HTR-8/SVneo (cell line): ENCODE measurements around the gene PRKAR2A.
"Not testable (repeated sequence)": the region's sequence is repeated elsewhere in the genome, so short reads cannot be mapped to it uniquely, and the experiment has no call there.

ENCODE experiments used
- DNase-seq: peaks from one replicate; pipeline ENCODE4 v3.0.0; 2011; ENCODE audit warnings: low spot score, mixed read lengths; ENCODE audit not compliant: insufficient read length
- FAIRE-seq: peaks from 2 replicates; lab custom pipeline; 2011; peaks lifted over from hg19 to GRCh38; lab: Jason Lieb, UNC

PRKAR2A gene

DNA sequence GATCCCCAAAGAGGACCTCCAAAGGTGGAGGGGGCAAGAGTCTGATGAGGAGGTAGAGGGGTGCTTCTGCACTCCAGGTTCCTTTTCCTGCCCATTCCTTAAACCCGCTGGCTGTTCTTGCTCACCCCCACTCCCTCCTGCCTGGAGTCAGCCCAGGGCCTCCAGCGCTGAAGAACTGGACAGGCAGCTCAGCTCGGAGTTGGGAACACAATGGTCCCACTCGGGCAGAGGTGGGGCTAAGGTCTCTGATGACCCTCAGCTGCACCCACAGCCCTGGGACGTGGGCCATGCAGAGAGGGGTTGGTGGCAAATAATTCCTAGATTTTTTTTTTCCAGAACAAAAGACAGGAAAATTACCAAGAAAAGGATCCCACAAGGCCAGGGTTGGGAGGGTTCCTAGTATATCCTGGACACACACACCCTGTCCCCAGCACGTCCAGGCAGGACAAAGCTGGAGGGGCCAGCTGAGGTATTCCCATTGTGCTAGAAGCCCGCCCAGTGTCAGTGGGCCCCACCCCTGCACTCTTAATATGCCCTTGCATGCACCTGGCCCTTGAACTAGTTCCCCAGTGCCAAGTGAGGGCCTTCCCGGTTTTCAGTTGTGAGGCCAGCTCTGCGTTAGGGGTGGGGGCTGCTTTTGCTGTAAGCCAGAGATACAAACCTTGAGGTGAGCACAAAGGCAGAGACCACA lies 108.6 kb downstream of the PRKAR2A start:
- FAIRE-seq (no peak), DNase-seq (no peak)

DNA sequence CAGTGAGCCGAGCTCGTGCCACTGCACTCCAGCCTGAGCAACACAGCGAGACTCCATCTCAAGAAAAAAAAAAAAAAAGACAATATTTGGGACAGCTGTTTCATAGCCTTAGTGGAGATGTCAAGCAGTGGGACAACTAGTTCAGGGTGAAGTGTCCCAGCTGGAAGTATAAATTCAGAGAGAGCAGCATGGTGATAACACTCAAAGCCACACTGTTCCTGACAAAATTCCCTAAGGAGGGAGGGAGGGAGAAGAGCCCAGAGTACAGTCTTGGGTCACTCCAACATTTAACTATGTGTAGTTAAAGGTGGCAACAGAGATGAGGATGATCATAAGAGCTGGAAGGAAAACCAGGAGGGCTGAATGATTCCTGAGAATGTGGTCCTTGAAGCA lies 109.5 kb downstream of the PRKAR2A start:
- FAIRE-seq, result no peak
- DNase-seq, result no peak

DNA sequence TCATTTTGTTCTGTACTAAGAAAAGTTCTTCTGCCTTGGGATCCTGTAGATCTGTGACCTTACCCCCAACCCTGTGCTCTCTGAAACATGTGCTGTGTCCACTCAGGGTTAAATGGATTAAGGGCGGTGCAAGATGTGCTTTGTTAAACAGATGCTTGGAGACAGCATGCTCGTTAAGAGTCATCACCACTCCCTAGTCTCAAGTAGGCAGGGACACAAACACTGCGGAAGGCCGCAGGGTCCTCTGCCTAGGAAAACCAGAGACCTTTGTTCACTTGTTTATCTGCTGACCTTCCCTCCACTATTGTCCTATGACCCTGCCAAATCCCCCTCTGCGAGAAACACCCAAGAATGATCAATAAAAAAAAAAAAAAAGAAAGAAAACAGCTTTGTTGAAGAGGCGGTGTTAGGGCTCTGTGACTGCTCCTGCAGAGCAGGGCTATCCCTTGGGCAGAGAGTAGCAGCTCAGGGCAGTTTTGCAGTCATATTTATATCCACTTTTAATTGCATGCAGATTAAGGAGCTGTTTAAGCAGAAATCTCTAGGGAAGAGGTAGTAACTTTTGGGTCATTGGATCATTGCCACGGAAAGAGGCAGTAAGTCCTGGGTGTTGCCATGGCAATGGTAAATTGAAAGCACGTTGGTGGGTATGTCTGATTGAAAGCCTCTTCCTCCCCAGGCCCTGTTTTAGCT lies 112.5 kb downstream of the PRKAR2A start:
- FAIRE-seq, DNase-seq: not testable (repeated sequence)

DNA sequence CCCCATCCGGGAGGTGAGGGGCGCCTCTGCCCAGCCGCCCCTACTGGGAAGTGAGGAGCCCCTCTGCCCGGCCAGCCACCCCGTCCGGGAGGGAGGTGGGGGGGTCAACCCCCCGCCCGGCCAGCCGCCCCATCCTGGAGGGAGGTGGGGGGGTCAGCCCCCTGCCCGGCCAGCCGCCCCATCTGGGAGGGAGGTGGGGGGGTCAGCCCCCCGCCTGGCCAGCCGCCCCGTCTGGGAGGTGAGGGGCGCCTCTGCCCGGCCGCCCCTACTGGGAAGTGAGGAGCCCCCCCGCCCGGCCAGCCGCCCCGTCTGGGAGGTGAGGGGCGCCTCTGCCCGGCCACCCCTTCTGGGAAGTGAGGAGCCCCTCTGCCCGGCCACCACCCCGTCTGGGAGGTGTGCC lies 113.1 kb downstream of the PRKAR2A start:
- not testable (repeated sequence) for FAIRE-seq, DNase-seq

DNA sequence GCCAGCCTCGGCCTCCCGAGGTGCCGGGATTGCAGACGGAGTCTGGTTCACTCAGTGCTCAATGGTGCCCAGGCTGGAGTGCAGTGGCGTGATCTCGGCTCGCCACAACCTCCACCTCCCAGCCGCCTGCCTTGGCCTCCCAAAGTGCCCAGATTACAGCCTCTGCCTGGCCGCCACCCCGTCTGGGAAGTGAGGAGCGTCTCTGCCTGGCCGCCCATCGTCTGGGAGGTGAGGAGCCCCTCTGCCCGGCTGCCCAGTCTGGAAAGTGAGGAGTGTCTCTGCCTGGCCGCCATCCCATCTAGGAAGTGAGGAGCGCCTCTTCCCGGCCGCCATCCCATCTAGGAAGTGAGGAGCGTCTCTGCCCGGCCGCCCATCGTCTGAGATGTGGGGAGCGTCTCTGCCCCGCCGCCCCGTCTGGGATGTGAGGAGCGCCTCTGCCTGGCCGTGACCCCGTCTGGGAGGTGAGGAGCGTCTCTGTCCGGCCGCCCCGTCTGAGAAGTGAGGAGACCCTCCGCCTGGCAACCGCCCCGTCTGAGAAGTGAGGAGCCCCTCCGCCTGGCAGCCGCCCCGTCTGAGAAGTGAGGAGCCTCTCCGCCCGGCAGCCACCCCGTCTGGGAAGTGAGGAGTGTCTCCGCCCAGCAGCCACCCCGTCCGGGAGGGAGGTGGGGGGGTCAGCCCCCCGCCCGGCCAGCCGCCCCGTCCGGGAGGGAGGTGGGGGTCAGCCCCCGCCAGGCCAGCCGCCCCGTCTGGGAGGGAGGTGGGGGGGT lies 113.7 kb downstream of the PRKAR2A start:
- not testable (repeated sequence) for FAIRE-seq, DNase-seq

DNA sequence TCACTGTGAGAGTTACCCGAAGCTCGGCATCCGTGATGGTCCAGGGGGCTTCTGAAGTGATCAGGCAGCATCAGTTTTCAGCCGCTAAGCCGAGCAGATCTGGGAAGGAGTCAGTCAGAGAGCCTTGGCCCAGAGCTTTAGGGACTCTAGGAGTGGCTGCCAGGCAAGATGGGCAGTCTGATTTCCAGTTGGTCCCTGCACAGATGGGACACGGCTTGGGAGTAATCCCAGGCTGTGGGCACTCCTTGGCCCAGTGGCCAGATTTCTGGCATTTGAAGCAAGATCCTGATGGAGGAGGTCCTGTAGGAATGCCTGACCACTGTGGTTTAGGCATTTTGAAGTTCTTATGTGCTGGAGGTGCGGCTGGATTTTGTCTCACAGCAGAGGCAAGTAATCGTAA lies 120.2 kb downstream of the PRKAR2A start:
- no peak for DNase-seq
- FAIRE-seq, result no peak

DNA sequence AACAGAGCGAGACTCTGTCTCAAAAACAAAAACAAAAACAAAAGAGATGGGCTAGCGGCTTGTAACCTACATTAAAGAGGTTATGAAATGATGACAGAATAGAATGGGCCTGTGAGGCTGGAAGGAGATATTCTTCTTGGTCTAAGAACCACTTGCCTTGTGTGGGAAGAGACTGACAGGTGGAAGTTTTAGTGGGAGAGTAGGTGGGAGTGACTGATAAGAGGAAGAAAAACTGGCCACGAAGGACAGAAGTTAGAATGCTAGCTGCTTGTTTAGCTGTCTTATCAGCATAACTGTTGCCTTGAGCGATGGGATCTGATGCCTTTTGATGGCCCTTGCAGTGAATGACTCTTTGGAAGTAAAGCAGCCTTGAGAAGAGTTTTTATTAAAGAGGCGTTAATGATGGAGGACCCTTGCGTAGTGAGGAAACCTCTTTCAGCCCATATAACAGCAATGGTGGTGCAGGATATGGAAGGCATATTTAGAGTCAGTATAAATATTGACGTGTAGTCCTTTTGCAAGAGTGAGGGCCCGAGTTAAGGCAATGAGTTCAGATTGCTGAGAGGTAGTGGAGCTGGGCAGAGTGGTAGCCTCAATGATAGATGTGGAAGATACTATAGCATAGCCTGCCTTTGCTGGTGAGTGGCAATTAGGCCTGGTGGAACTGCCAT lies 122.4 kb downstream of the PRKAR2A start:
- FAIRE-seq, DNase-seq: not testable (repeated sequence)

DNA sequence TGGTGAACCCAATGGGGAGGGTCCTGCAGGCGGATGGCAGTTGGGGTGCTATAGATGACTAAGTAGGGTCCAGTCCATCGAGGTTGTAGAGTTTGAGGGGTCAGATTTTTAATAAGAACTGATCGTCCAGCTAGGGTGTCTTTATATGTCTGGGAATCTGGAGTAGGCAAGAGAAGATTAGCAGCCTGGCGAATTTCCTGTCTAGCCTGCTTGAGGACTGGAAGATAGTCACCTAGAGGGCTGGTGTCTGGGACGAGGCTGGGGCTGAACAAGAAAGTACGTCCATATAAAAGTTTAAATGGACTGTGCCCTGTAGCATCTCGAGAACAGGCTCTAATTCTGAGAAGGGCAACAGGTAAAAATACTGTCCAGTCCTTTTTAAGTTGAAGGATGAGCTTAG lies 123.9 kb downstream of the PRKAR2A start:
- FAIRE-seq (no peak), DNase-seq (no peak)

DNA sequence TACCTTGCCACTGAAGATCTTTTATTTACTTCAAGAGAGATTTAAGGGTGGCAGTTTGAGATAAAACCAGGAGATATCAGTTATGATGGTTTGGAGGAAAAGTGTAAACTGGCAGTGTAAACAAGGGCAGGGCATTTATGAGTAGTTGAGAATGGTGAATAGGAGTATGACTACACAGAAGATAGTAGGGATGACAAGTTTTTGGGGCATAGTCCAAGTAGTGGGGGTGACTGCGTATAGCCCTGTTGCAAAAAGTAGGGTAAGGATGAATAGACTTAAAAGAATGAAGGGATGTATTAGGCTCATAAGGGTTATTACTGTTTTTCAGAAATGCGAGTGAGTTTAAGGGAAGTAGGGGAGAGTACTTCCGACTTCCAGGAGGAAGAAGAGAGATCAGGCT lies 124.4 kb downstream of the PRKAR2A start:
- FAIRE-seq, DNase-seq: not testable (repeated sequence)

DNA sequence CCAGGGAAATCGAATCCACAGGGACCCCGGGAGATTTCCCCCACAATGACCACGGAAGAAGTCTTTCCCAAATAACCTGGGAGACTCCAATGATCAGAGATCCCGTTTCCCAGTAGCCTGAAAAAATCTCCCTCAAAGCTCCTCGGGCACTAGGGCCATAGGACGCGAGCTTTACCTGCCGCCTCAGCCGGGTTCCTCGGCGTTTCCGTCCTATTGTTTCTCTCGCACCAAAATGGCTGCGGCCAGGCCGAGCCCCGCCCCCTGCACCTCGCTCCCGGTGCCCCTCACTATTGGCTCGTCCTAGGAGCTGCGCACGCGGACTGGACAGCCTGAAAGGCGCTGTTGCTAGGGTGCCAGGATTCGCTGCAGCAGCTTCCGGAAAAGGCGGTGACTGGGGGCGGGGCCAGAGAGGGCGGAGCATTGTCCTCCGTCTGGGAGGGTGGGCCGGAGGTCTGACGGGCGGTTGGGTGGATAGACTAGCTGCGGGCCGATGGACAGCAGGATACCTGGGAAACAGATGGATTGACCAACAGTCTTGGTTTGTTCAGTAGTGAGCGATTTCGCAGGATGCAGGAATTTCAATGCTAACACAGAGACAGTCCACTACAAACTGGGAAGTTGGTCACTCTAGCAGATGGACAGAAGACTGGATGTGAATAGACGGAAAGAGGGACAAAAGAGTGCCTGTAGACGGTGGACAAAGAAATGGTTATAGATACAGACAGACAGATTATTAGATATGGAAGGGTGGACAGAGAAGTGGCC lies 130.5 kb downstream of the PRKAR2A start, which contains the start of gene IP6K2:
IP6K2 (minus strand) TSS at position 240 of the 765 bp plus-strand sequence. CDS start 21,930 bp downstream, outside the sequence.
- FAIRE-seq (peak; percentile 98), DNase-seq (peak; percentile 98)

DNA sequence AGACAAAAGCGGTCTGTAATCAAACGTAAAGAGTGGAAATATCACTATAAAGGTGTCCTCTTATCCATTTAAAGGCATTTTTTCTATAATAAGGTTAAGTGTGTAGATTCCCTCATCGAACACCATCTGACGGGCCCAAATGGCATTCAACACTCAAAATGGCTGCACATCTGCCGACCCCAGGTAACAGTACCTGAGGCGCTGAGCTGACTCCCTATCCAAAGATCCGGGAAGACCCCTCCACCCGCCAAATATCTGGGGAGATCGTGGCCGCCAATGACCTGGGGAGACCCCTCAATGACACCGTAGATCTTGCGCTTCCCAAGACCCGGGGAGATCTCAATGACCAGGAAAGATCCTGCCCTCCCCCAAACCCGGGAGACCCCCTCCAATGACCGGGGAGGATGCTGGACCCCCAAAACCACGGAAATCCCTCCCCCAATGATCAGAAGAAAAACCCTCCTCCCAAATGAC lies 131.1 kb downstream of the PRKAR2A start:
- DNase-seq (no peak), FAIRE-seq (no peak)

DNA sequence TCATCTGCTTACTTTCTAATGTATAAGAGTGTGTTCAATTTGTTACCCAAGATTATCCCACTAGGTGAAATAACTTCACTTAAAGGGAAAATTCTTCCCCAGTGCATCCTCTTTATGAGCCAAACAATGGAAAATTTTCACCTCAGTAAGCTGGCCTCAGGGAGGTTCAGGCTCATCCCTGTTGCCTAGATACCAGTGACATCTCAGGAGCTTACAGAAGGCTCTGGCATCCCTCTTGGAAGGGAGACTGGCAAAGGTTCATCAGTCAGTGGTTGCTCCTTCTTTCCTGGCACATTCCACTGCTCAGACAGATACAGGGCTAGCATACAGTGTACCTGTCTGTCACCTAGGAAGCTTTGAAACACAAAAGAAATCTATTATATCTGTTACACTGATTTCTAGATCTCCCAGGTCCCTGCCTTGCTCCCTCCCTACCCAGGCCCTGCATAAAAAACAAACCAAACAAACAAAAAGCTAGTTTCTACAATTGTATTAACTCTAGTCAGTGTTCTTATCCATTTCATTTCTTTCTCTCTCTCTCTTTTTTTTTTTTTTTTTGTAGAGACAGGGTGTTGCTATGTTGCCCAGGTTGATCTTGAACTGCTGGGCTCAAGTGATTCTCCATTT lies 132.4 kb downstream of the PRKAR2A start:
- DNase-seq, result no peak
- FAIRE-seq, result no peak

DNA sequence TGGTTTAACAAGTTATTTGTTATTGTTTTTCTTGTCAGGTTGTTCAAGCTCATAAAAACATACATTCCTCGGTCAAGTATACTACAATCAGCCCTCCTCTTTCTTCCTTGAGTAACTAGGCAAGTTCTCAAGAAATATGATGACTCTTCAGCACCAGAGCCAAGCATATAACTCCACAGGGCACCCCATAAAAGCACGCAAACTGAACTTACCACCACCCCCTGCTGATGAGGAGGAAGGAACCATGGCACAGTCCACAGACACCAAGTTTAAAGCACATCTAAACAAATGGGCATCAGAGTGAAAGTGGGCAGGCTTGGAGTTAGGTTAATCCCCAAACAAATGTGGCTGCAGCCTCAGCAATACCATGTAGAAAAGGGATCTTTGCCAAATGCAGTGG lies 135.9 kb downstream of the PRKAR2A start:
- FAIRE-seq (no peak), DNase-seq (no peak)

DNA sequence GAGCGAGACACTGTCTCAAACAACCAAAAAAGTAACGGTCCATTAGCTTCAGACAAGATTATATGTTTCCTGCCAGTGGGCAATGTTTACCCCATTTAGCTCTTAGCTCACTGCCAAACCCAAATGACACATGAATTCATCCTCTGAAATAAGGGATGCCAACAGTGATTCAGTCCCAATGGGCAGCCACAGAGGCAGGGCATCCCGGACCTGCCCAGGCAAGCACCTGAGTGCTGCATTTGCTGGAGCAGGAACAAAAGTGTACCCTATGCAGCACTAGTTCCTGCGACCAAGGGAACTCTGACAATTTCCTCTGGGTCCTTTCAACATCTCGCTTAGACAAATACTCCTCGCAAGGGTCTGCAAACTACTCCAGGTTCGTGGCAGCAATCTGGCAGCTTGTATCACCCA lies 138.6 kb downstream of the PRKAR2A start:
- FAIRE-seq, result no peak

DNA sequence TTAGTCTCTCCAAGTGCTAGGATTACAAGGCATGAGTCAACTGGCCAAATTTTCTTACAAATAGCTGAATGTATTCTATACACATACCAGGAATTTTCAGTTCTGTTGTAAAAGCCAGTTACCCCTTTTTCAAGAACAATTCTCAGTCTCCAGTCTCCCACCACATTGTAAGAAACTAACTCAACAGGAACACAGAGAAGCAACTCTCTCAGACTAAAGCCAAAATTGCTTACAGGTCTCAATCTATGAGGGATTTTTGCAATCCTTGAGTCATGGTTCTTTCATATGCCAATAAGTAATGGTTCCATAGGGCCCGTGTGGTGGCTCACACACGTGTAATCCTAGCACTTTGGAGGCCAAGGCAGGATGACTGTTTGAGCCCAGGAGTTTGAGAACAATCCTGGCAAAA lies 139.2 kb downstream of the PRKAR2A start:
- DNase-seq (no peak), FAIRE-seq (no peak)

More for the DNA sequence above, 138.6 kb downstream of the PRKAR2A start:
- DNase-seq, result no peak

DNA sequence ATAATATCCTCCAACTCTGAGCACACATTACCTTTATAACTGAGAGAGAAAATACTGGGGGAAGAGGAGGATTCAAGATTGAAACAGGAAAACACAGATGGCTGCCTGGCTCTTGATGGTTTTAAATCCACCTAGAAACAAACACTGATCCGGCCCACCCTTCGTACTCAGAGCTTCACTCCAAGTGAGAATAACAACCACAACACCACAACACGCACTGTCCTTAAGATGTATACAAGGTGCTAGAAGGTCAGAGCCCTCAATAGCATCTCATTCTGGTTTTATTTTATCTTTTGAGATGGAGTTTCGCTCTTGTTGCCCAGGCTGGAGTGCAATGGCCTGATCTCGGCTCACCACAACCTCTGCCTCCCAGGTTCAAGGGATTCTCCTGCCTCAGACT lies 140.5 kb downstream of the PRKAR2A start:
- DNase-seq, result no peak
- no peak for FAIRE-seq

DNA sequence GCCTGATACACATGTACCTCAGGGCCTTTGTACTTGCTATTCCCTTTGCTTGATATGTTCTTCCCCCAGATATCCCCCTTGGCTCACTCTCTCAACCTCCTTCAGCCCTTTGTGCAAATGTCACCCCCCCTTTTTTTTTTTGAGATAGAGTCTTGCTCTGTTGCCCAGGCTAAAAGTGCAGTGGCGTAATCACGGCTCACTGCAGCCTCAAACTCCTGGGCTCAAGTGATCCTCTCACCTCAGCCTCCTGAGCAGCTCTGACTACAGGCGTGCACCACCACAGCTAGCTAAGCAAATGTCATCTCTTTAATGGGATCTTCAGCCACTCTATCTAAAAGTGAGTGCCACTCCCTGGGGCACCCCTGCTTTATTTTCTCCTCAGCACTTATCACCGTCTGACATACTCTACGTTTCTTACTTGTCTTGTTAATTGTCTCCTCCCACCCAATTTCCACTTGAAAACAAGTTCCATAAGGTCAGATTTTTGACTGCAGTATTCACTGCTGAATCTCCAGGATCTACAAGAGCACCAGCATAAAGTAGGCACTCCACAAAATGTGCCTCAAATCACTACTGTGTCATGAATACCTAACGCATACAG lies 145.3 kb downstream of the PRKAR2A start:
- DNase-seq, result no peak
- FAIRE-seq, result no peak

DNA sequence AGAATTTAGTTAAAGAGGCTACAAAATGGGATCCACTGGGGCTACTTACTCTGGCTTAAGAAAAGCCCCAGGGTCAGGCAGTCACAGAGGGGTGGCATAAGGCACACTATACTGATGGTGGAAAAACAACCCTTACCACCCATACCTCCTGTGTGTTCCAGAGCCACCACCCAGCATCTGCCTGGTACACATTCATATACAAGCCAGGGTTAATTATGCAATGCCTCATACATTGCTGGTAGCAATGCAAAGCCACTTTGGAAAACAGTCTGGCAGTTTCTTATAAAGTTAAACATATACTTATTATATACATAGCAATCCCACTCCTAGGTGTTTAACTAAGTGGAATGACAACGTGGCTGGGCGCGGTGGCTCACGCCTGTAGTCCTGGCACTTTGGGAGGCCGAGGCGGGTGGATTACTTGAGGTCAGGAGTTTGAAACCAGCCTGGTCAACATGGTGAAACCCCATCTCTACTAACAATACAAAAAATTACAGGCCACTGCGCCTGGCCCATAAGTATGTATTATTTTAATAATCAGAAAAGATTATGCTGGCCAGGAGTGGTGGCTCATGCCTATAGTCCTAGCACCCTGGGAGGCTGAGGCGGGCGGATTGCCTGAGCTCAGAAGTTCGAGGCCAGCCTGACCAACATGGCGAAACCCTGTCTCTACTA lies 146.8 kb downstream of the PRKAR2A start:
- FAIRE-seq (no peak), DNase-seq (no peak)
